HCT116 (cell line): Measurements from ENCODE around the gene CDC42SE1. TPM values are rescaled to one million over a fixed set of nuclear protein-coding genes. Genes with fewer than 3 reads are reported as not detected.

Experiments
- ATAC-seq: fragments of 200-7000 bp; cut with Tn5 transposase; 2 replicates; pipeline ENCODE4 v1.9.1; 2020; ENCODE audit warnings: mild to moderate bottlenecking, moderate library complexity
- BruUV-seq: library from RNA; stranded (reverse); fragments of 400-500 nt; replicated peaks from 2 replicates; lab custom pipeline; 2021; lab: Mats Ljungman, UMichigan
- CTCF ChIA-PET: fragments of 300-600 bp; sonication (Branson Sonifier 250); formaldehyde crosslinking; loops from one replicate; lab custom pipeline; 2021; ENCODE audit warnings: antibody characterized with exemption; lab: Charles Lee
- POLR2A ChIA-PET: fragments of 300-600, 350-600 bp; sonication (Branson Sonifier 250); formaldehyde crosslinking; loops from one replicate; lab custom pipeline; 2021; ENCODE audit warnings: antibody characterized with exemption; lab: Charles Lee
- RAD21 ChIA-PET, 2 experiments: fragments of 300-600 bp; sonication (Branson Sonifier 250); formaldehyde crosslinking; loops; one replicate each; lab custom pipeline; 2023; ENCODE audit warnings: low total read pairs in 2 of 2; ENCODE audit not compliant: uncharacterized antibody in 2 of 2, unreplicated experiment in 2 of 2, low non-redundant PET in 1 of 2; lab: Charles Lee
- DNase-seq: peaks from one replicate; pipeline ENCODE4 v3.0.0-alpha.2; 2010; ENCODE audit warnings: low read depth, low spot score
- H2AFZ ChIP-seq: fragments of 200-600 bp; shearing (Covaris generic), sonication (generic); 2 replicates; pipeline ENCODE4 v1.6.1; 2017; ENCODE audit warnings: low read depth, mixed run types, mixed read lengths, antibody characterized with exemption, low read length; ENCODE audit not compliant: poor library complexity, severe bottlenecking
- H3K27ac ChIP-seq: 2 replicates; pipeline ENCODE4 v1.5.1; 2012; ENCODE audit warnings: low read depth, low read length
- H3K27me3 ChIP-seq: fragments of 200-600 bp; sonication (generic); 2 replicates; pipeline ENCODE4 v1.6.1; 2016; ENCODE audit warnings: mixed run types, low read length, mixed read lengths; ENCODE audit not compliant: insufficient read depth
- H3K36me3 ChIP-seq, 2 experiments: fragments of 200-500 bp in 1 of 2; fragments of 200-600 bp in 1 of 2; sonication (Bioruptor generic) in 1 of 2; sonication (generic) in 1 of 2; 2 replicates each; pipeline versions ENCODE4 v1.5.1 to v1.6.1; 2014 to 2016; ENCODE audit warnings: low read length in 2 of 2, inconsistent platforms in 1 of 2, mixed read lengths in 1 of 2, mixed run types in 1 of 2; ENCODE audit not compliant: insufficient read depth in 2 of 2, control insufficient read depth in 1 of 2
- H3K4me1 ChIP-seq, 2 experiments: fragments of 200-600 bp in 1 of 2; sonication (generic) in 1 of 2; 2 replicates each; pipeline versions ENCODE4 v1.5.1 to v1.6.1; 2012 to 2017; ENCODE audit warnings: low read length in 2 of 2, inconsistent platforms in 1 of 2, mild to moderate bottlenecking in 1 of 2, mixed read lengths in 1 of 2, mixed run types in 1 of 2, moderate library complexity in 1 of 2; ENCODE audit not compliant: insufficient read depth in 2 of 2, control insufficient read depth in 1 of 2
- H3K4me2 ChIP-seq: fragments of 200-600 bp; sonication (generic); 2 replicates; pipeline ENCODE4 v1.6.1; 2017; ENCODE audit warnings: mixed run types, low read length, mixed read lengths
- H3K4me3 ChIP-seq, 2 experiments: fragments of 200-600 bp in 1 of 2; sonication (generic) in 1 of 2; replicated peaks in 1 of 2; 2 replicates each; pipeline ENCODE4 v1.5.1; 2011 to 2016; ENCODE audit warnings: low read length in 2 of 2, control low read depth in 1 of 2, low read depth in 1 of 2, mild to moderate bottlenecking in 1 of 2, mixed read lengths in 1 of 2, mixed run types in 1 of 2
- H3K79me2 ChIP-seq: fragments of 200-600 bp; sonication (generic); 2 replicates; pipeline ENCODE4 v1.6.1; 2017; ENCODE audit warnings: mild to moderate bottlenecking, mixed run types, low read length, moderate library complexity, mixed read lengths; ENCODE audit not compliant: insufficient read depth
- H3K9ac ChIP-seq: fragments of 200-600 bp; sonication (generic); 2 replicates; pipeline ENCODE4 v1.6.1; 2016; ENCODE audit warnings: low read length, mixed read lengths
- H3K9me2 ChIP-seq: fragments of 200-600 bp; sonication (generic), shearing (Covaris generic); 2 replicates; pipeline ENCODE4 v1.6.1; 2017; ENCODE audit warnings: mixed run types, mild to moderate bottlenecking, moderate library complexity; ENCODE audit not compliant: insufficient read depth
- H3K9me3 ChIP-seq, 2 experiments: fragments of 200-500 bp in 1 of 2; fragments of 200-600 bp in 1 of 2; sonication (Bioruptor generic) in 1 of 2; sonication (generic) in 1 of 2; 2 replicates each; pipeline ENCODE4 v1.6.1; 2014 to 2017; ENCODE audit warnings: low read length in 2 of 2, mixed read lengths in 2 of 2, inconsistent platforms in 1 of 2, low read depth in 1 of 2, mild to moderate bottlenecking in 1 of 2, mixed run types in 1 of 2, moderate library complexity in 1 of 2; ENCODE audit not compliant: control insufficient read depth in 1 of 2, insufficient read depth in 1 of 2
- H4K20me1 ChIP-seq: fragments of 200-600 bp; sonication (generic), shearing (Covaris generic); 2 replicates; pipeline ENCODE4 v1.6.1; 2017; ENCODE audit warnings: mixed run types, mild to moderate bottlenecking, moderate library complexity; ENCODE audit not compliant: insufficient read depth
- CBX3 ChIP-seq: IDR thresholded peaks from 2 replicates; pipeline ENCODE4 v1.6.1; 2012; ENCODE audit warnings: low read depth
- CEBPB ChIP-seq: IDR thresholded peaks from 2 replicates; pipeline ENCODE4 v1.6.1; 2012; ENCODE audit warnings: low read depth
- ELF1 ChIP-seq: IDR thresholded peaks from 2 replicates; pipeline ENCODE4 v1.6.1; 2012; ENCODE audit warnings: low read depth, borderline replicate concordance
- EZH2 ChIP-seq: fragments of 200-600 bp; sonication (generic); IDR thresholded peaks from 2 replicates; pipeline ENCODE4 v1.6.1; 2017; ENCODE audit warnings: antibody characterized with exemption, mixed run types
- FOSL1 ChIP-seq: IDR thresholded peaks from 2 replicates; pipeline ENCODE4 v1.6.1; 2012; ENCODE audit warnings: low read depth
- JUND ChIP-seq: IDR thresholded peaks from 2 replicates; pipeline ENCODE4 v1.6.1; 2012
- POLR2A ChIP-seq: IDR thresholded peaks from 2 replicates; pipeline ENCODE4 v1.7.0; 2011; ENCODE audit warnings: borderline replicate concordance; ENCODE audit not compliant: insufficient read depth, insufficient read length; ENCODE audit errors: extremely low read depth
- POLR2AphosphoS5 ChIP-seq: IDR thresholded peaks from 2 replicates; pipeline ENCODE4 v1.6.1; 2011; ENCODE audit warnings: mild to moderate bottlenecking, low read depth, low read length, moderate library complexity
- RAD21 ChIP-seq: IDR thresholded peaks from 2 replicates; pipeline ENCODE4 v1.6.1; 2012; ENCODE audit warnings: low read depth, mild to moderate bottlenecking
- SIN3A ChIP-seq: IDR thresholded peaks from 2 replicates; pipeline ENCODE4 v1.6.1; 2012; ENCODE audit warnings: low read depth
- SP1 ChIP-seq: IDR thresholded peaks from 2 replicates; pipeline ENCODE4 v1.6.1; 2012; ENCODE audit warnings: low read depth
- SRF ChIP-seq: IDR thresholded peaks from 2 replicates; pipeline ENCODE4 v1.6.1; 2012; ENCODE audit warnings: low read depth
- TCF7L2 ChIP-seq: IDR thresholded peaks from 2 replicates; pipeline ENCODE4 v1.7.0; 2011; ENCODE audit warnings: borderline replicate concordance, inconsistent platforms; ENCODE audit not compliant: insufficient read depth, insufficient read length; ENCODE audit errors: extremely low read depth
- ZFX ChIP-seq: fragments of 450-650 bp; IDR thresholded peaks from 2 replicates; pipeline ENCODE4 v1.6.1; 2017
- ZNF274 ChIP-seq: fragments of 200-500 bp; sonication (Bioruptor generic); IDR thresholded peaks from 2 replicates; pipeline ENCODE4 v1.6.1; 2014; ENCODE audit warnings: mild to moderate bottlenecking, low read depth, low read length, inconsistent platforms
- intact Hi-C: fragments of 100-400 bp; cut with micrococcal nuclease; formaldehyde crosslinking; loops from 2 replicates; pipeline ENCODE4 v1.10.0; 2022
- total RNA-seq: library from RNA; stranded (reverse); gene quantifications from one replicate; pipeline ENCODE4 v1.2.1, GENCODE V29; 2021; ENCODE audit not compliant: unreplicated experiment
- TF ChIP-seq, protein P1 (sequence below): IDR thresholded peaks from 2 replicates; pipeline ENCODE4 v1.6.1; 2012
- TF ChIP-seq, protein P2 (sequence below): IDR thresholded peaks from 2 replicates; pipeline ENCODE4 v1.6.1; 2012
- TF ChIP-seq, protein P3 (sequence below): IDR thresholded peaks from 2 replicates; pipeline ENCODE4 v1.6.1; 2012; ENCODE audit warnings: low read depth
- TF ChIP-seq, protein P4 (sequence below): IDR thresholded peaks from 2 replicates; pipeline ENCODE4 v1.6.1; 2011; ENCODE audit warnings: mild to moderate bottlenecking, low read length, moderate library complexity; ENCODE audit not compliant: insufficient replicate concordance; ENCODE audit errors: extremely low read depth

The CDC42SE1 gene
- total RNA-seq, 1 experiment from 2014 or later, result 50.5 TPM

DNA sequence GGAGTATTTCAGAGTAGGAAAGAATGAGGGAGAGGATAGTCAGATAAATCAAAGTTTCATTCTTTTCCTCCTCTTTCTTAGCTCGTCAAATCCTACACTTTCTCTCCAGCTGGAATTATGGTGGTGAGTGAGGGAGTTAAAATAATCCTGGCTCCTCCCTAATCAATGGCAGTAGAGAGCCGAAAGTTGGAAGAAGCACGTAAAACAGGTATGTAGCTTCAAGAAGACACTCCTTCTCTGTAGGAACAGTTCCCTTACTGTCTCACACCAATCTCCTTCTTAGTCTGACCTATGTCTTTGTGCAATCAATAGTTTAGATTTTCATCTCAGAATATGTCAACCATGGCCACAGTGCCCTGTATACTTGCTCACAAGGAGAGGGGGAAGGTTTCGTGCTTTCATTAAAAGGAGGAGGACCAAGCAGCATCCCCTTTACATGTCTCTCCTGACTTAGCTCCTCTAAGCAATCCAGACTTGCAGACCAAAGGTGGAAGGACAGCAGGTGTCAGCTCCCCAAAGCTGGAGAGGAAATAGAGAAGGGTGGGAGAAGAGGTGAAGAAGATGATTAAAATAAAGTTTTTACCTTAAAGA lies 53.6 kb downstream of the CDC42SE1 start:
- Histone ChIP-seq H3K4me1 (peaks cover 13 to 35% of the 10 kb centered on the region in 2 experiments; a peak in 3 of 4 replicates), H2AFZ (no peak overlapping the region), H3K9me3 (no peaks in the 10 kb centered on the region), H3K4me2 (no peak overlapping the region), H3K27ac (0 out of 2 replicates have a peak overlapping the region, but pooled peaks have one; percentile 41), H3K79me2 (peaks cover 16% of the 10 kb centered on the region), H3K27me3 (no peaks in the 10 kb centered on the region), H4K20me1 (no peaks in the 10 kb centered on the region), H3K9ac (no peak overlapping the region), H3K9me2 (no peaks in the 10 kb centered on the region), H3K4me3 (no peak overlapping the region), H3K36me3 (no peaks in the 10 kb centered on the region)
- ATAC-seq (no peak), DNase-seq (no peak)
- intact Hi-C loops, result loop anchor here (5.0 kb wide), 1 partner anchor 444 kb away; no protein-coding TSS in a partner anchor
- RAD21 ChIA-PET, result interaction anchor here (0.6 kb wide), 2 partner anchors 49 to 129 kb away, joined by 3 read pairs; partner anchors contain the start of gene ARNT (in 1 of the 2)
- POLR2A ChIA-PET, result interaction anchor here (1.4 to 1.9 kb wide), 2 partner anchors 10 to 25 kb away, joined by 4 to 5 read pairs; no protein-coding TSS in a partner anchor
- no TSS peak for BruUV-seq
- TF ChIP-seq, protein P1, sequence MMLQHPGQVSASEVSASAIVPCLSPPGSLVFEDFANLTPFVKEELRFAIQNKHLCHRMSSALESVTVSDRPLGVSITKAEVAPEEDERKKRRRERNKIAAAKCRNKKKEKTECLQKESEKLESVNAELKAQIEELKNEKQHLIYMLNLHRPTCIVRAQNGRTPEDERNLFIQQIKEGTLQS, result no peak
- no peak for TF ChIP-seq ELF1
- no peak for TF ChIP-seq RAD21
- TF ChIP-seq TCF7L2, result no peak
- no peak for TF ChIP-seq ZNF274
- TF ChIP-seq, protein P2, sequence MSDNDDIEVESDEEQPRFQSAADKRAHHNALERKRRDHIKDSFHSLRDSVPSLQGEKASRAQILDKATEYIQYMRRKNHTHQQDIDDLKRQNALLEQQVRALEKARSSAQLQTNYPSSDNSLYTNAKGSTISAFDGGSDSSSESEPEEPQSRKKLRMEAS, result no peak
- no peak for TF ChIP-seq ZFX
- TF ChIP-seq SIN3A, result no peak
- TF ChIP-seq, protein P3, sequence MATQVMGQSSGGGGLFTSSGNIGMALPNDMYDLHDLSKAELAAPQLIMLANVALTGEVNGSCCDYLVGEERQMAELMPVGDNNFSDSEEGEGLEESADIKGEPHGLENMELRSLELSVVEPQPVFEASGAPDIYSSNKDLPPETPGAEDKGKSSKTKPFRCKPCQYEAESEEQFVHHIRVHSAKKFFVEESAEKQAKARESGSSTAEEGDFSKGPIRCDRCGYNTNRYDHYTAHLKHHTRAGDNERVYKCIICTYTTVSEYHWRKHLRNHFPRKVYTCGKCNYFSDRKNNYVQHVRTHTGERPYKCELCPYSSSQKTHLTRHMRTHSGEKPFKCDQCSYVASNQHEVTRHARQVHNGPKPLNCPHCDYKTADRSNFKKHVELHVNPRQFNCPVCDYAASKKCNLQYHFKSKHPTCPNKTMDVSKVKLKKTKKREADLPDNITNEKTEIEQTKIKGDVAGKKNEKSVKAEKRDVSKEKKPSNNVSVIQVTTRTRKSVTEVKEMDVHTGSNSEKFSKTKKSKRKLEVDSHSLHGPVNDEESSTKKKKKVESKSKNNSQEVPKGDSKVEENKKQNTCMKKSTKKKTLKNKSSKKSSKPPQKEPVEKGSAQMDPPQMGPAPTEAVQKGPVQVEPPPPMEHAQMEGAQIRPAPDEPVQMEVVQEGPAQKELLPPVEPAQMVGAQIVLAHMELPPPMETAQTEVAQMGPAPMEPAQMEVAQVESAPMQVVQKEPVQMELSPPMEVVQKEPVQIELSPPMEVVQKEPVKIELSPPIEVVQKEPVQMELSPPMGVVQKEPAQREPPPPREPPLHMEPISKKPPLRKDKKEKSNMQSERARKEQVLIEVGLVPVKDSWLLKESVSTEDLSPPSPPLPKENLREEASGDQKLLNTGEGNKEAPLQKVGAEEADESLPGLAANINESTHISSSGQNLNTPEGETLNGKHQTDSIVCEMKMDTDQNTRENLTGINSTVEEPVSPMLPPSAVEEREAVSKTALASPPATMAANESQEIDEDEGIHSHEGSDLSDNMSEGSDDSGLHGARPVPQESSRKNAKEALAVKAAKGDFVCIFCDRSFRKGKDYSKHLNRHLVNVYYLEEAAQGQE, result no peak
- no peak for TF ChIP-seq JUND
- no peak for TF ChIP-seq EZH2
- TF ChIP-seq CEBPB, result no peak
- no peak for TF ChIP-seq POLR2A
- TF ChIP-seq CBX3, result no peak
- no peak for TF ChIP-seq FOSL1
- TF ChIP-seq POLR2AphosphoS5, result no peak
- TF ChIP-seq, protein P4, sequence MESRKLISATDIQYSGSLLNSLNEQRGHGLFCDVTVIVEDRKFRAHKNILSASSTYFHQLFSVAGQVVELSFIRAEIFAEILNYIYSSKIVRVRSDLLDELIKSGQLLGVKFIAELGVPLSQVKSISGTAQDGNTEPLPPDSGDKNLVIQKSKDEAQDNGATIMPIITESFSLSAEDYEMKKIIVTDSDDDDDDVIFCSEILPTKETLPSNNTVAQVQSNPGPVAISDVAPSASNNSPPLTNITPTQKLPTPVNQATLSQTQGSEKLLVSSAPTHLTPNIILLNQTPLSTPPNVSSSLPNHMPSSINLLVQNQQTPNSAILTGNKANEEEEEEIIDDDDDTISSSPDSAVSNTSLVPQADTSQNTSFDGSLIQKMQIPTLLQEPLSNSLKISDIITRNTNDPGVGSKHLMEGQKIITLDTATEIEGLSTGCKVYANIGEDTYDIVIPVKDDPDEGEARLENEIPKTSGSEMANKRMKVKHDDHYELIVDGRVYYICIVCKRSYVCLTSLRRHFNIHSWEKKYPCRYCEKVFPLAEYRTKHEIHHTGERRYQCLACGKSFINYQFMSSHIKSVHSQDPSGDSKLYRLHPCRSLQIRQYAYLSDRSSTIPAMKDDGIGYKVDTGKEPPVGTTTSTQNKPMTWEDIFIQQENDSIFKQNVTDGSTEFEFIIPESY, result no peak
- TF ChIP-seq SP1, result no peak
- TF ChIP-seq SRF, result no peak
- CTCF ChIA-PET, result interaction anchor here (1.1 to 2.8 kb wide), 5 partner anchors 10 to 750 kb away, joined by 3 to 24 read pairs (median 4); no protein-coding TSS in a partner anchor
